ENCODE results near the gene SCAF4.
"Not testable (repeated sequence)": the region's sequence is repeated elsewhere in the genome, so short reads cannot be mapped to it uniquely, and the experiment has no call there.

Gene SCAF4

GRCh38 chr21:31741116-31741515, 9.2 kb upstream of the SCAF4 start:
- Histone ChIP-seq H3K4me3 (ENCODE audit: insufficient read depth, low read length, poor library complexity, severe bottlenecking) (no peak overlapping the region), H3K27ac (ENCODE audit: low read depth, low read length) (no peak overlapping the region), H3K4me2 (ENCODE audit: low read depth, low read length, poor library complexity, severe bottlenecking) (no peak overlapping the region), H3K9ac (ENCODE audit: low read length) (no peak overlapping the region), H2AFZ (ENCODE audit: low read depth, low read length, severe bottlenecking) (no peak overlapping the region), H3F3A (ENCODE audit: insufficient read depth) (peaks cover under 1% of the 10 kb centered on the region; the same call in 1 of the 2 replicates), H4K20me1 (ENCODE audit: low read depth, low read length) (no peaks in the 10 kb centered on the region), H3K36me3 (ENCODE audit: low read length) (no peaks in the 10 kb centered on the region), H3K9me2 (replicated peaks; ENCODE audit: insufficient read depth, low read length) (no peaks in the 10 kb centered on the region), H3K79me2 (ENCODE audit: insufficient read depth, low read length) (no peaks in the 10 kb centered on the region), H3K9me3 (ENCODE audit: insufficient read depth, low read length) (peaks cover 5% of the 10 kb centered on the region; the same call in 1 of the 2 replicates), H3K27me3 (ENCODE audit: low read length) (no peaks in the 10 kb centered on the region)
- TF ChIP-seq, protein P1, sequence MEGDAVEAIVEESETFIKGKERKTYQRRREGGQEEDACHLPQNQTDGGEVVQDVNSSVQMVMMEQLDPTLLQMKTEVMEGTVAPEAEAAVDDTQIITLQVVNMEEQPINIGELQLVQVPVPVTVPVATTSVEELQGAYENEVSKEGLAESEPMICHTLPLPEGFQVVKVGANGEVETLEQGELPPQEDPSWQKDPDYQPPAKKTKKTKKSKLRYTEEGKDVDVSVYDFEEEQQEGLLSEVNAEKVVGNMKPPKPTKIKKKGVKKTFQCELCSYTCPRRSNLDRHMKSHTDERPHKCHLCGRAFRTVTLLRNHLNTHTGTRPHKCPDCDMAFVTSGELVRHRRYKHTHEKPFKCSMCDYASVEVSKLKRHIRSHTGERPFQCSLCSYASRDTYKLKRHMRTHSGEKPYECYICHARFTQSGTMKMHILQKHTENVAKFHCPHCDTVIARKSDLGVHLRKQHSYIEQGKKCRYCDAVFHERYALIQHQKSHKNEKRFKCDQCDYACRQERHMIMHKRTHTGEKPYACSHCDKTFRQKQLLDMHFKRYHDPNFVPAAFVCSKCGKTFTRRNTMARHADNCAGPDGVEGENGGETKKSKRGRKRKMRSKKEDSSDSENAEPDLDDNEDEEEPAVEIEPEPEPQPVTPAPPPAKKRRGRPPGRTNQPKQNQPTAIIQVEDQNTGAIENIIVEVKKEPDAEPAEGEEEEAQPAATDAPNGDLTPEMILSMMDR (IDR thresholded peaks at IDR 0.05; ENCODE audit: insufficient read depth, low read length, poor library complexity, severe bottlenecking), result no peak
- TF ChIP-seq EZH2phosphoT487 (conservative IDR thresholded peaks at IDR 0.05; ENCODE audit: low read length), result no peak

GRCh38 chr21:31737586-31738397, 5.9 kb upstream of the SCAF4 start:
- H3K27me3 ChIP-seq (ENCODE audit: low read length); H3K79me2 ChIP-seq (ENCODE audit: insufficient read depth, low read length); H4K20me1 ChIP-seq (ENCODE audit: low read depth, low read length); H3K9me2 ChIP-seq (replicated peaks; ENCODE audit: insufficient read depth, low read length); H3K4me3 ChIP-seq (ENCODE audit: insufficient read depth, low read length, poor library complexity, severe bottlenecking); H3K27ac ChIP-seq (ENCODE audit: low read depth, low read length); H3K4me2 ChIP-seq (ENCODE audit: low read depth, low read length, poor library complexity, severe bottlenecking); H3K9me3 ChIP-seq (ENCODE audit: insufficient read depth, low read length); H3K36me3 ChIP-seq (ENCODE audit: low read length); H2AFZ ChIP-seq (ENCODE audit: low read depth, low read length, severe bottlenecking); H3K9ac ChIP-seq (ENCODE audit: low read length): not testable (repeated sequence)
- H3F3A ChIP-seq (ENCODE audit: insufficient read depth), result peaks cover 11% of the 10 kb centered on the region

DNA sequence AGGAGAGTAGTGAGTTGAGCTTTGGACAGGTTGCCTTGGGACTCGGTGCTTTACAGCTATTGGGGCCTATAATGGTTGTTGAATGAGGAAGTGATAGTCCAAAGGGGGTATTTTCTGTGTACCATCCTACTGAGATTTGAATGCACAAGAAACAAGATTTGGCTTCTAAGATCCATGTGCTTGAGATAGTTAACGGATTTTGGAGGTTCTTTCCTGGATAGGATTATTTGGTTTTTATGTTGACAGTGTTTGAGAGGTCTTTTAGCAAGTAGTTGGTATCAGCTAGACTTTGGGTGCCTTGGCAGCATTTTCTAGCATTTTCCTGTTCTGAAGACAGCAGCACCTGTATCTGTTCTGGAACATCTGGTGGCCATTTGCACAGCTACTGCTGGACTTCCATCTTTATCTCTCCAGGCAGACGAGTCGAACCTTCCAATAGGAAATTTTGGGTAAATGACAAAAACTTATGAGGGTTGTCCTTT, 3.6 kb upstream of the SCAF4 start:
- peak overlapping the region; percentile 25; the same call in 1 of the 2 replicates for H3K27ac ChIP-seq (ENCODE audit: low read depth, low read length)
- H3K9ac ChIP-seq (ENCODE audit: low read length), result no peak overlapping the region
- H4K20me1 ChIP-seq (ENCODE audit: low read depth, low read length), result peaks cover 2% of the 10 kb centered on the region; the same call in 1 of the 2 replicates
- no peaks in the 10 kb centered on the region for H3K27me3 ChIP-seq (ENCODE audit: low read length)
- no peaks in the 10 kb centered on the region for H3K9me3 ChIP-seq (ENCODE audit: insufficient read depth, low read length)
- no peak overlapping the region for H2AFZ ChIP-seq (ENCODE audit: low read depth, low read length, severe bottlenecking)
- peaks cover 13% of the 10 kb centered on the region for H3K79me2 ChIP-seq (ENCODE audit: insufficient read depth, low read length)
- H3F3A ChIP-seq (ENCODE audit: insufficient read depth), result peaks cover 16% of the 10 kb centered on the region
- H3K9me2 ChIP-seq (replicated peaks; ENCODE audit: insufficient read depth, low read length), result no peaks in the 10 kb centered on the region
- TF ChIP-seq EZH2phosphoT487 (conservative IDR thresholded peaks at IDR 0.05; ENCODE audit: low read length), result no peak
- TF ChIP-seq, protein P1 (IDR thresholded peaks at IDR 0.05; ENCODE audit: insufficient read depth, low read length, poor library complexity, severe bottlenecking), result no peak
- H3K4me2 ChIP-seq (ENCODE audit: low read depth, low read length, poor library complexity, severe bottlenecking), result no peak overlapping the region
- H3K36me3 ChIP-seq (ENCODE audit: low read length), result no peaks in the 10 kb centered on the region
- no peak overlapping the region for H3K4me3 ChIP-seq (ENCODE audit: insufficient read depth, low read length, poor library complexity, severe bottlenecking)

DNA sequence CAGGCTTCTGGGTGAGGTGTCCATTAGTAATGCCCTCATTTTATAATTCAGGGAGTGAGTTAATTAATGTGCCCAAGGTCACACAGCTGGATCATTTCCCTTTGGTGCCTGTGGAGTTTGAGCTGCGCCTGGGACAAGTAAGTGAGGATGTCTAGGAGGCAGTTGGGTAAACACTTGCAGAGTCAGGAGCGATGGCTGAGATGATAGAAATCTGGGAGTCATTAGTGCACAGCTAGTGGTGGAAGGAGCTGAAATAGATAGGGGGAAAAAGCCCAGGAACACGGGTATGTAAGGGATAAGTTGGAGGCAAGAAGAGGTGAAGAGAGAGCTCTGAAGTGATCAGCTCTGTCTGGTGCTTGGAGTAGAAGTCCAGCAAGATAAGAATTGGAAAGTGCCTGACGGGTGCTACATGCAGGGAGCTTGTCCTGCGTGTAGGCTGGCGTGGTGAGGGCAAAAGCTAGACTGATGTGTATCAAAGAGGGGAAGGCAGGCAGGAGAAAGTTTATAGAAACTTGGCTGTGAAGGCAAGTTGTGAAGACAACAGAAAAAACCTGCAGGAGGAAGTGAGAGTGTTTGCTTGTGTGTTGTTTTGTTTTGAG, 1.7 kb upstream of the SCAF4 start:
- Histone ChIP-seq H3F3A (ENCODE audit: insufficient read depth) (peaks cover 16% of the 10 kb centered on the region), H3K4me3 (ENCODE audit: insufficient read depth, low read length, poor library complexity, severe bottlenecking) (peak overlapping the region; percentile 52), H2AFZ (ENCODE audit: low read depth, low read length, severe bottlenecking) (peak overlapping the region; percentile 50), H3K27ac (ENCODE audit: low read depth, low read length) (peak overlapping the region; percentile 94), H3K9me3 (ENCODE audit: insufficient read depth, low read length) (no peaks in the 10 kb centered on the region), H3K9ac (ENCODE audit: low read length) (peak overlapping the region; percentile 93), H3K79me2 (ENCODE audit: insufficient read depth, low read length) (peaks cover 32% of the 10 kb centered on the region), H3K4me2 (ENCODE audit: low read depth, low read length, poor library complexity, severe bottlenecking) (peak overlapping the region; percentile 77), H4K20me1 (ENCODE audit: low read depth, low read length) (peaks cover 20% of the 10 kb centered on the region), H3K36me3 (ENCODE audit: low read length) (no peaks in the 10 kb centered on the region), H3K27me3 (ENCODE audit: low read length) (no peaks in the 10 kb centered on the region), H3K9me2 (replicated peaks; ENCODE audit: insufficient read depth, low read length) (no peaks in the 10 kb centered on the region)
- TF ChIP-seq, protein P1 (IDR thresholded peaks at IDR 0.05; ENCODE audit: insufficient read depth, low read length, poor library complexity, severe bottlenecking), result no peak
- TF ChIP-seq EZH2phosphoT487 (conservative IDR thresholded peaks at IDR 0.05; ENCODE audit: low read length), result no peak

Measured in SU-DHL-6 (cell line).